KG1 (cell line): Measurements from ENCODE around the gene SDC3.

Experiments used
- DNase-seq: peaks from one replicate; lab custom pipeline; 2025; lab: John Stamatoyannopoulos, UW

Gene SDC3

DNA sequence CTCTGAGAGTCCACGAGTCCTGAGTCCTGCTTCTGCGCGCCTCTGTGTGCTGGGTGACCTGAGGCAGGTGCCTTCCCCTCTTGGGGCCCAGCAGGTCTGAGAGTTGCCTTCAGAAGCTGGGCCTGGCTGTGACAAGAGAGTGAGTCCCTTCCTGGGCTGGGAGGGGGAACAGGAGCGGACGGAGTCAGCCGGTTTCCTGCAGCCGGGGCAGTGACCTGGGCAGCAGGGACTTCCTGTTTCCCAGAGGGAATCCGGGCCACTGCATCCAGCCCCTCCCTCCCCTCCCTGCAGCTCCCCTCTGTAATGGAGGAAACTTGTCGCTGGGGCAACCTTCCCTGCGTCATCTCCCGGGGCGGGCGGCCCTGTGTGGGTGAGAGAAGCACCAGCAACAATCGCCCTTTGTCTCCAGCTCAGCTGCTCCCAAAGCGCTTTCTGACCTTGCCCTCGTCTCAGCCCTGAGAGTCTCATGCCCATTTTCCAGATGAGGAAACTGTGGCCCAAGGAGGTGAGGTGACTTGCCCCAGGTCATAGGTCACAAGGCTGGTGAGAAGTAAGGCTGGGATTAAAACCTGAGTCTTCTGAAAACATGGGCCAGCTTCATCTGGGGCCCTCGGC is 61.1 kb downstream of the SDC3 start:
- no peak for DNase-seq

DNA sequence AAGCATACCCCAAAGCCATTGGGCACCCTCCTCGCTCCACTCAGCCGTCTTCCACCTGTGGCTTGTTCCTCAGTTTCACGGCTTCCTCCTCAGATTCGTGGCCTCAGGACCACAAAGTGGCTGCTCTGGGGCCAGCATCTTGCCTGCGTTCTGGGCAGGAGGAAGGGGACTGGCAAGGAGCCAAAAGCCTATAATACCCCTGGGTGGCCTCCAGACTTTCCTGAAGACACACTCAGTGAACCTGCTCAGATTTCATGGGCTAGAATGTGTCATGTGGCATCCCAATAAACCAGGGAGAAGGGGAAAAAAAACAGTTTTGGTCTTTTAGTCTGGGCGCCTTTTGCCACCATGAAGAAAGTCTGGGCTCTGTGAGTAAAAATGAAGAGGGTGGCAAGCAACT is 62.0 kb downstream of the SDC3 start:
- no peak for DNase-seq

DNA sequence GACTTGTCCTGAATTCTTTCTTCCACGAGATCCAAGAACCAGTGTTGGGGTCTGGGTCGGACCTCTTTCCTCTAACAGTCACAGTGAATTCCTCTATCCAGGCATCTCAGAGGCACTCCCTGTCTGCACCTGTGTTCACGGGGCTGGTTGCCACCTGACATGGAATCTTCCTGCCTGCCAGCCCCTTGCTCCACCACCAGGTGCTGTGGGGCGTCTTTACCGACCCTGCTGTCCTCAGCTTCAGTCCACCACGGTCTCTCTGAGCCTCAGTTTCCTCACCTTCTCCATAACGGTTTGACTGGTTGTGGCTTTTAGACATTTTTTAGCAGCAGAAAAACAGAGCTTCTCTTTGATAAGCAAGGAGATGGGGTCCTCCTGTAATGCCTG is 62.7 kb downstream of the SDC3 start:
- DNase-seq: no peak

DNA sequence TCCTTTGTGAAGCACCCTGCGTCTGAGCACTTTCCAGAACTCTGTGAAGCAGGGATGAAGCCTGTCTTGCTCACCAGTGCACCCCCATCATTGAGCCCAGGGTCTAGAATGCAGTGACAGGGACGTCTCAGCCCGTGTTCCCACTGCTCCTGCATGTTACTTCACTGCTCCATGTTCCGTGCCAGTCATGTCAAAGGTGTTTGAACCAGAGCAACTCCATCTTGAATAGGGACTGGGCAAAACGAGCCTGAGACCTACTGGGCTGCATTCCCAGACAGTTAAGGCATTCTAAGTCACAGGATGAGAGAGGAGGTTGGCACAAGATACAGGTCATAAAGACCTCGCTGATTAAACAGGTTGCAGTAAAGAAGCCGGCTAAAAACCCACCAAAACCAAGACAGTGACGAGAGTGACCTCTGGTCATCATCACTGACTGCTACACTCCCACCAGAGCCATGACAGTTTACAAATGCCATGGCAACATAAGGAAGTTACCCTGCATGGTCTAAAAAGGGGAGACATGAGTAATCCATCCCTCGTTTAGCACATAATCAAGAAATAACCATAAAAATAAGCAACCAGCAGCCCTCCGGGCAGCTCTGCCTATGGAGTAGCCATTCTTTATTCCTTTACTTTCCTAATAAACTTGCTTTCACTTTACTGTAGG is 63.2 kb downstream of the SDC3 start:
- no peak for DNase-seq

DNA sequence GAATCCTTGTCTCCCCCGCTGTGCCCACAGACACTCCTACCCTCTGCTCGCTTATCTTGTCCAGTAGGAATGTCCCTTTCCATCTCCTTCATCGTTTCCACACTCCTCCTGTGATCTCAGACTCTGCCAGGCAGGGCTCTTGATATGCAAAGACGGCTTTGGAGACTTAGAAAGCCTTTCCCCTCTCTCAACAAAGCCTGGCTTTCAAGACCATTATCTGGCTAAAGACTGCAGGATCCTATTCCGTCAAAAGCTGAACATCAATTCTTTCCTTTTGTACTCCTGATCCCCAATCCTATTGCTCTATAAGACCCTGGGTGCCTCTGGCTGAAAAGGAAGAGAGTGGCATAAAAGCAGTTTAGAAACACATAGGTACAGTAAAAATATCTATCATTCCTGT is 63.9 kb downstream of the SDC3 start:
- DNase-seq: no peak

DNA sequence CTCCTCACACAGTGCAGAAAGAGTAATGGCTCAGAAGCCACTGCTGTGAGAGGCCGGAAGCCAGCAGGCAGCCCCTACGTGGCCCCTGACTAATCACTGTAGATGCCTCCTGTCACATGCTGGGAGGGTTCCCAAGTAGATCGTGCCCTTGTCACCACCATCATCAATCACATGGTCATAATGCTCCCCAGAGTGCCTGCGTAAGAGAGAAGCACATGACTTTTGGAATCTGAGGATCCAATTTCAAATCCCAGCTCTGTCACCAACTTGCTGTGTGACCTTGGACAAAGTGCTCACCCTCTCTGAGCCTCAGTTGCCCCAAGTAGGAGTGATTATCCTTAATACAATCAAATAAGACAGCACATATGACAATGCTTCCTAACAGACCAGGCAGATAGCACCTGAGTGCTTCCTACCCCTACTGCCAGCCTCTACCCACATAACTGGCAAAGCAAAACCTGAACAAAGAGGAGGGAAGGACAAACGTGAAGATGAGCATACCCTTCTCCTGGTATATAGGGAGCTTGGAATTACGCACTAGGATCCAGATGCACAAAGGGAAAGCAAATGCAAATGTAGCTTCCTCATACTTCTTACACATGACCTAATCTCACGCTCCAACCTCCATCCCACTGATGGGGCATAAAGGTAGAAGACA is 65.7 kb downstream of the SDC3 start:
- no peak for DNase-seq

DNA sequence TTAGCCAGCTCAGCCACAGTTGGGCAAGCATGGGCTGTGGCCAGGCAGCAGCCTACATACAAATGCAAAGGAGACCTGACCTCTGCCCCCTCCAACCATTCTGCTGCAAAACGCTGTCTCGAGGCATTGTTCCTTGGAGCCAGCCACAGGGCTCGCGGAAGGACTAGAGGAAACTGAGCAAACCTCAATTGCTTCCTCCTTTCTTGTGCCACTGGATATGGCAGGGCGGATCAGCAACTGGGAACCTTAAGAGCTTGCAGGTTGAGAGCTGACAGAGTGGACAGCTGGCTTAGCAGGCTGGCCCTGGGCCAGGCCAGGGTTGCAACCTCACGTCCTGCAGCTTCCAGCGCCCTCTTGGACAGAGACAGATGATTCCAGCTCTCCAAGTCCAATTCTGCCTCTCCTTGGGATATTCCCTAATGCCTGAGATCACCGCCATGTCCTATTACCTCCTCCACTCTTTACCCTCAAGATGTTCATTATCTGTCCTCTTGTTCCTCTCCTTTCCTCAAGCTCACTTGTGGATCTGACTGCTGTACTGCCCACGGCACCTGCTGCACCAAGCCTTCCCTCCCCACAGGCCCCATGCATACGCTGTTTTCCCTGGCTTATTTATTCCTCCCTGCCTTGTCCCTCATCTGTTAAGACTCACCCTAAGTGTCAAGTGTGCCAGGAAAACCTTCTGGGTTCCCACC is 67.5 kb downstream of the SDC3 start:
- DNase-seq: no peak

DNA sequence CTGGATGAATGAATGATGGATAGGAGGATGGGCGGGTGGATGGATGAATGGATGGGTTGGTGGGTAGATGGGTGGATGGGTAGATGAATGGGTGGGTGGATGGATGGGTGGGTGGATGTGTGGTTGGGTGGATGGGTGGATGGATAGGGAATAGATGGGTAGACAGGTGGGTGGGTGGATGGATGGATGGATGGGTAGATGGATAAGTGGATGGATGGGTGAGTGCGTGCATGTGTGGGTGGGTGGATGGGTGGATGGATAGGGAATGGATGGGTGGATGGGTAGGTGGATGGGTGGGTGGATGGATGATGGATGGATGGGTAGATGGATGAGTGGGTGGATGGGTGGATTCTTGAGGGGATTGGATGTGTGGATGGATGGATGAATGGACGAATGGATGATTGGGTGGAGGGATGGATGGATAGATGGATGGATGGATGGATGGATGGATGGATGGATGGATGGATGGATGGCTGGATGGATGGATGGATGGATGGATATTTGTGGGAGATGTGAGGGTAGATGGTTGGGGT is 68.7 kb downstream of the SDC3 start:
- no peak for DNase-seq

DNA sequence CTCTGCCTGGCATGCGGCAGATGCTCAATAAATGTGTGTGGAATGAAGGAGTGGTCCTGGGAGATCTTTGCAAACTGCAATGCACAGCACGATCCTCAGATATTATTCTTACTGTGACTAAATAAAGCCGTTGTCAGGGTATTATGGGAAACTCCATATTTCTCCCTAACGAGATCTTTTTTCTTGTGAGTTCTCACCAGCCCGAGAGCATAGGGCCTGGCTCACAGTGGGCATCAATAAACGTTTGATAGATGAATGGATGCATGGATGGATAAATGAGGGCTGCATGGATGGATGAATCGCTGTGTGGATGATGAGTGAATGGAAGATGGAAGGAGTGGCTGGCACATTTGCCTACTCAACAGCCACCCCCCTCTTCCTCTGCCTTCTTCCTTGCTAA is 69.6 kb downstream of the SDC3 start:
- no peak for DNase-seq

DNA sequence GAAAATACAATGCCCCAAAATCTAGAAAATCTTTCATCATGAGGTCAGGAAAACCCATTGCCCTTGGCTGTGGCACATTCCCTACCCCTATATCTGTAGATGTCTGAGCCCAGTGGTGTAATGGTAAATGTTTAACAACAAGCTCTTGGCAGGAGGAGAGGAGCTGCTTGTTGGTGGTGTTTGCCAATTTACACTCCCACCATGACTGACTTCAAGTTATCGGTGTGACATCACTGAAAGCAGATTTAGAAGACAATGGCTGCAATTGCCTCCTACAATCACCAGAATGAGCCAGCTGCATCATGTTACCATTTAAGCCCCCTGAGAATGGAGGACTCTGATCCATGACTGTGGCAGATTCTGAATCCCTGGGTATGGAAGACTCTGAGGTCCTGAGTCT is 70.9 kb downstream of the SDC3 start:
- no peak for DNase-seq

DNA sequence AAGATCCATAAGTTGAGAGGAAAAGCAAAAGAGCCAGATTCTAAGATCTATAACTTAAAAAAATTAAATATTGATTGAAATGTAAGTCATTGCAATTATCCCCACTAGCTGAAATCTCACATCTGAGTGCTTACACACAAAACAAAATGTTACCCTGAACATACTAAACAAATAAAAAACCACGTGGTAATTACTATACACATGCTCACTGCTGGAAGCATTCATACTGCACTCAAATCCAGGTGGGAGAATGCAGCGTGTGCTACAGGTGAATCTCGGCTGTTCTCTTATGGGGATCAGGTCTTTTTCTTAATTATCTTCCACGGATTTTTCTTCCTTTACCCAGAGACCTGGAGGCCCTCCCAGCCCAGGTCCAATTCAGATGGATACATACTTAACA is 74.3 kb downstream of the SDC3 start:
- DNase-seq: no peak

DNA sequence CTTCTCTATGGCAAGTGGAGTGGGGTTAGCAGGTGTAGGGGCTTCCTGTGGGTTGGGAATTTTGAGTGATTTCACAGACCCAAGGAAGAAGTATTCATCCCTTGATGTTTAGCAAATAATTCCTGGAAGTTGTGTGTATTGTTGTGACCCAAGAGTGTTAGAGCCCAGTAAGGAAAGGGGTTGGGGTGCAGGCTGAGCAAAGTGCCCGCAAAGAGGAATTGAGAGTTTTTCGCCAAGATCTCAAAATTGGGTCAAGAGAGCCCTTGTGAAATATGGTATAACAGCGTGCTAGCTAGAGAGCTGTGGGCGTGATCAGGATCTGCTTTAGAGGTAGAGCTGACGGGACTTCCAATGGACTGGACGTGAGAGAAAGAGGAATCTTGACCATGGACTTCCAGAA is 78.0 kb downstream of the SDC3 start:
- no peak for DNase-seq

DNA sequence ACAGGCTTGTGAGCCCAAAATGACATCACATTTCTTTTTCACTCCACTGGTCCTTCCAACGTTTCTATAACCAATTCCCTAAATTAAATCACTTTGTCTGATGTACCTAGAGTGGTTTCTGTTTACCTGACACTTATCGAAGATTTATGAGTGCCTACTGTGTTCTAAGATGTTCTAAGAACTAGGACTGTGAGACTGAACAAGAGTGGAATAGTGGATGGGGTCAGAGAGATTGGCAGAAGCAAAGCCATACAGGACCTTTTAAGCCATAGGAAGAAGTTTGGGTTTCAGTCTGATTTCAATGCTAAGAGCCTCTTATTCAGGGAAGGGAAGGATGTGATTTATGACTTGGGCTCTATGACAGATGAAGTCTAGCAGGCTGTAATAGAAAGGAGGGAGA is 78.7 kb downstream of the SDC3 start:
- DNase-seq: no peak

DNA sequence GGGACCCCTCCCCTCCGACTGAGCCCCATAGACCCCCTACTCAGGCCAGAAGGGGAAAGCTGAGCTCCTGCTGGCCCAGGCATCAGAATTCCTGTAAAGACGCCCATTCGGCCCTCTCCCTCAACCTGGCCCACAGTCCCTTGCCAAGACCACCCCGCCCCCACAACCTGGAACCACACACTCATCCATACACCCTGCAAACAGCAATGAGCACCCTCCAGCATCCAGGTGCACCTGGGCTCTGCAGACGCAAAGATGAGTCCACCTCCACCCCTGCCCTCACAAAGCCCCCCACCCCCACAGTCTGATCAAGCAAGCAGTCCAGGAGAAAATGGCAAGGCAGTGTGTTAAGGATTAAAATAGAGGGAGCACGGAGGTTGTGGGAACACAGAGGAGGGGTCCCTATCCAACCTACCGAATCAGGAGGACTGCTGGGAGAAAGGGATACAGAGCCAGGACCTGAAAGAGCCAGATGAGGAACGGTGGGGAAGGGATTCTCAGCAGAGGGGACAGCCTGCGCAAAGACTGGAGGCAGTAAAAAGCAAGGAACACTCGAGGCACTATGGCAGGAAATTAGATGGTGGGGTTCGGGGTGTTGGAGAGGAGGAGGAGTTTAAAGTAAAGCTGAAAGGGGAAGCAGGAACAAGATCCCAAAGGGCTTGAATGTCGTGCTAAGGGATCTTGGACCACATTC is 83.7 kb downstream of the SDC3 start:
- no peak for DNase-seq

DNA sequence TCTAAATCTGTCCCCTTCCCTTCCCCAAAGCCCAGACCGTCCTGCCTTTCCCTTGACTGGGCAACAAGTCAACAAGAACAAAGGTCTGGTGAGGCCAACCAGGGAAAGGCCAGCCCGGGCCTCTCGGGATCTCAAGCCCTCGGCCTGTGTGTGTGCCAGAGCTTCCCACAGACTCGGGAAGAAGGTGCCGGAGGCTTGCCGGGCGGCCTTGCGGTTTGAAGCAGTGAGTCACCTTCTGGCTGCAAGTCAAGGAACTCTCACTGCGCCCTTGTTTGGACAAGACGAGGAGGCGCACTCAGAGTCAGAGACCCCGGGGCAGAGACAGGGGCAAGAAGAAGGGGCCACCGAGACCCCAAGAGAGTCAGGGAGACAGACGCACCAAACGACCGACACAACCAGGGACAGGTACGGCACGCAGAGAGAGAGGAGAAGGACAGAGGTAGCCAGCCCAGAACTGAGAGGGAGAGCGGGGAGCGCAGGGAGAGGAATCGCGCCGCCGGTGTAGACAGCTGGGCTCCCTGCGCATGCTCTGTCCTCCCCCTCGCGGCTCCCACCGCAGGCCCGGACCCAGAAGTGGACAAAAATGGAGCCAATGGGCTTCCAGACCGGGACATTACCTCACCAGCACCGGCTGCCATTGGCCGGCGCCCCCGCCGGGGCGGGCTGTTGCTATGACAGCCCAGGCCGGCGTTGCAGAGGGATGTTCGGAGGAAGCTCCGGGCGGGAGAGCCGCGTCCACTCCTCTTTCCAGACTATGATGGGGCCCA is 84.4 kb downstream of the SDC3 start:
- DNase-seq: no peak

DNA sequence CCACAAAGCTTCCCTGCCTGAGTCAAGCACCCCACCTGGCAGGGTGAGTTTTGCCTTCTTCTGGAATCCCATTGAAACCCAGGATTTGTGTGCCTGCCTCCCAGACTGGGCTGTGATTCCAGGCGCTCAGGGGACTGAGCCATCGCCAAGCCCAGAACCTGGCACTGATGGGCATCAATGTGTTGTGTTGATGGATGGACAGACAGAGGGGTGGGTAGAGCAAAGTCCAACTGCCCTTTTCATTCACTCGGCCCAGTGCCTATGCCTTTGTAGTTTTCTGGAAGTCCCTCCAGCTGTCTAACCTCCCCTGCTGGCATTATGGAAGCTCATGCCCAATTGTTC is 85.0 kb downstream of the SDC3 start:
- DNase-seq: no peak

DNA sequence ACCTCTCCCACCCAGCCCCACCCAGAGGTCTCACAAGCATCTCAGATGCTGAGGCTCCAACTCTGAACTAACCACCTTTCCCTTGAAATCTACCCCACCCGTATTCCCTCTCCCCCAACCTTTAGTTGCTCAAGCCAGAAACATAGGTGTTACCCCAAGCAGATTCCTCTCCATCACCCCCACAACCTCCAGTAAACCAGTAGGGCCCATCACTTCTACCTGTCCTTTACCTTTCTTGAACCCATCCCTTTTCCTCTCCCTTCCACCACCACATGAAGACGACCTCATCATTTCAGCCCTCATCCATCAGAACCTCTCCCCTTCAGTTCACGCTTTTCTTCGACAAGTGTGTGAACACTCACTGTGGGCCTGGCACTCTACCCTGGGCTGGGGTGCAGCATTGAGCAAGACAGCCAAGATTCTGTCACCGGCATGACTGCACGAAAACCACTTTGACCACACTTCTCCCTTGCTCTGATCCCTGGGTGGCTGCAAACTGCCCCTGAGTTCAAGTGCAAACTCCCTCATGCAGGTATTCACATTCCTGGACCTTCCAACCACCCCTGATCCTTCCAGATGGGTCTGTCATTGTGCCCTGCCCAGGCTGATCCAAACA is 85.5 kb downstream of the SDC3 start:
- DNase-seq: no peak

DNA sequence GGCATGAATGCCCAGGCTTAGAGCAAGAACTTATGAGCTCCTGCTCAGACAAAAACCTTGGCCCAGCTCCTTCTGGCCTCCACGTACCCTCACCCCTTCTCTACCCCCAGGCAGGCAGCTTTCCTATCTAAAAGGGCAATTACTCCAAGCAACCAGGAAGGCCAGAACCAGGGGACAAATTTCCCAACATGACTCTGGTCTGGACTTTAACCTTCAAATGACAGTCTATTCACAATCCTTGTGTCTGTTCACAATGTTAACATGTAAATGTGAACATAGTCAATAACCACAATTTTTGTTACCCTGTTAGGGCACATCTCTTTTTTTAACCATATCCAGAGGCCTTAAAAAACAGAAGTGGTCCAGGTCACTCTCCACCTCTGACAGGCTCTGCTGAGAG is 86.6 kb downstream of the SDC3 start:
- DNase-seq: no peak

DNA sequence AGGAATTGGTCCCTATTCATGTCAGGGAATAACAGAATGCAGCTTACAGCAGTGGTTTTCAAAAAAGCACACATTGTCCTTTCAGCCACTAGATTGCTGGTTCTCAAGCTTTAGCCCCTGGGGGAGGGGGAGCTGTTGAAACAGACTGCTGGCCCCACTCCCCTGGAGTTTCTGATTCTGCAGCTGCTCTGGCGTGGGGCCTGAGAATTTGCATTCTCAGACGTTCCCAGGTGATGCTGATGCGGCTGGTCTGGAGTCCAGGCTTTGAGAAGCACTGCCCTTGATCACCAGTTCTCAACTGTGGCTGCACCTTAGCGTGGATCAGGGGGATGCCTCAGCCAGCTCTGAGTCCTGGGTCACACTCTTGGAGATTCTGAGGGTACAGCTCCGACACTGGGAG is 88.3 kb downstream of the SDC3 start:
- DNase-seq: no peak
